ES-I3 (cell line): ENCODE measurements around the gene NCS1.

Experiments
- H3K36me3 ChIP-seq: 2 replicates; pipeline ENCODE4 v1.6.1; 2013; ENCODE audit warnings: mild to moderate bottlenecking, low read length, control low read depth, moderate library complexity; ENCODE audit not compliant: insufficient read depth
- H3K4me1 ChIP-seq: 2 replicates; pipeline ENCODE4 v1.6.1; 2013; ENCODE audit warnings: mild to moderate bottlenecking, control low read depth, low read length; ENCODE audit not compliant: insufficient read depth
- H3K9ac ChIP-seq: 2 replicates; pipeline ENCODE4 v1.6.1; 2013; ENCODE audit warnings: low read depth, mild to moderate bottlenecking, low read length, moderate library complexity
- H3K9me3 ChIP-seq: 2 replicates; pipeline ENCODE4 v1.6.1; 2013; ENCODE audit warnings: mild to moderate bottlenecking, low read length, moderate library complexity; ENCODE audit not compliant: control insufficient read depth, insufficient read depth

NCS1 gene

GRCh38 chr9:130200038-130200849 is 28.0 kb downstream of the NCS1 start:
- no peaks in the 10 kb centered on the region for H3K4me1 ChIP-seq
- H3K9ac ChIP-seq, result no peak overlapping the region
- H3K9me3 ChIP-seq, result no peaks in the 10 kb centered on the region
- no peaks in the 10 kb centered on the region for H3K36me3 ChIP-seq

- Histone ChIP-seq H3K9ac (no peak overlapping the region), H3K4me1 (no peaks in the 10 kb centered on the region), H3K9me3 (no peaks in the 10 kb centered on the region), H3K36me3 (no peaks in the 10 kb centered on the region)
Observed at GRCh38 chr9:130201399-130201873, 29.2 kb downstream of the NCS1 start.

DNA sequence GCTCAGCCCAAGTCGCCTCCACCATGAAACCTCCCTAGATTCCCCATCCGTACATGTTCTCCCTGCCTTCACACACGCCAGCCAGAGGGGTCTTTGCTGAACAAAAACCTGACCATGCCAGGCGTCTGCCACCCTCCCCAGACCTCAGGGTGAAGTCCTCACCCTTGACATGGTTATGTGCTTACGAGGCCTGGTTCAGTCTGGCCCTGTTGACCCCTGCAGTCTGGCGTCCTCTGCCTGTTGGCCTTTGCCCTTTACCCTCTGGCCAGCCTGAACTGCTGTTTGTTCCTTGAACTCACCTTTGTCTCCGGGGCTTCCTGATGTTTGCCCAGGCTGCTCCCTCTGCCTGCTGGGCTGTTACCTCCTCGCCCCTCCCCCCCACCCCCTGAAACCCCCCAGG is 29.8 kb downstream of the NCS1 start:
- Histone ChIP-seq H3K36me3 (no peaks in the 10 kb centered on the region), H3K9ac (no peak overlapping the region), H3K4me1 (no peaks in the 10 kb centered on the region), H3K9me3 (no peaks in the 10 kb centered on the region)

DNA sequence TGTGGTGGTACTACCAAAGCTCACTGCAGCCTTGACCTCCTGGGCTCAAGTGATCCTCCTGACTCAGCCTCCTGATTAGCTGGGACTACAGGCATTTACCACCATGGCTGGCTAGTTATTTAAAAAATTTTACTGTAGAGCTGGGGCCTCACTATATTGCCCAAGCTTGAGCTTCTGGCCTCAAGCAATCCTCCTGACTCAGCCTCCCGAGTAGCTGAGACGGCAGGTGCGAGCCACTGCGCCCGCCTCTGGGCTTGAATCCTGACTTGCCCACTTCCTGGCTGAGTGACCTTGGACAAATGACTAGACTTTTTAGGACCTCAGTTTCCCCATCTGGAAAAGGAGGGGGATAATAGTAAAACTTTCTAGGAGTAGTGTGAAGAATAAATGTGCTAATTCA is 32.1 kb downstream of the NCS1 start:
- Histone ChIP-seq H3K9me3 (no peaks in the 10 kb centered on the region), H3K36me3 (no peaks in the 10 kb centered on the region), H3K4me1 (peaks cover 8% of the 10 kb centered on the region), H3K9ac (no peak overlapping the region)

- no peak overlapping the region for H3K9ac ChIP-seq
- H3K9me3 ChIP-seq, result no peaks in the 10 kb centered on the region
- peaks cover 14% of the 10 kb centered on the region for H3K4me1 ChIP-seq
- H3K36me3 ChIP-seq, result no peaks in the 10 kb centered on the region
Observed at GRCh38 chr9:130204959-130205358, 32.8 kb downstream of the NCS1 start.

GRCh38 chr9:130205912-130206311 is 33.7 kb downstream of the NCS1 start:
- Histone ChIP-seq H3K36me3 (no peaks in the 10 kb centered on the region), H3K9ac (no peak overlapping the region), H3K9me3 (no peaks in the 10 kb centered on the region), H3K4me1 (peaks cover 14% of the 10 kb centered on the region)

DNA sequence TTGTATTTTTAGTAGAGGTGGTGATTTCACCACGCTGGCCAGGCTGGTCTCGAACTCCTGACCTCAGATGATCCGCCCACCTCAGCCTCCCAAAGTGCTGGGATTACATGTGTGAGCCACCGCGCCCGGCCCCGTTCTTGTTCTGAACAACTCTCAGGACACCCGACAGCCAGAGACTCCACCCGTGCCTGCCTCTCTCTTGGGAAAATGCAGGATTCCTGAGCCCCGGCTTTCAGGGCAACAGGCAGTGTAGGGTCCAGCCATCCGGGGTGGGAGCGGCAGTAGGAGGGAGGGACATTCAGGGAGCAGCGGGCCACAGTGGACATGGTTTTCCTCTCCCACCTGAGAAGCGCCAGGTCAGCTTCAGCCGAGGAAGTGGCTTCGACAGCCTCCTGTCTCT is 34.4 kb downstream of the NCS1 start:
- Histone ChIP-seq H3K9ac (no peak overlapping the region), H3K4me1 (peaks cover 14% of the 10 kb centered on the region), H3K36me3 (no peaks in the 10 kb centered on the region)

DNA sequence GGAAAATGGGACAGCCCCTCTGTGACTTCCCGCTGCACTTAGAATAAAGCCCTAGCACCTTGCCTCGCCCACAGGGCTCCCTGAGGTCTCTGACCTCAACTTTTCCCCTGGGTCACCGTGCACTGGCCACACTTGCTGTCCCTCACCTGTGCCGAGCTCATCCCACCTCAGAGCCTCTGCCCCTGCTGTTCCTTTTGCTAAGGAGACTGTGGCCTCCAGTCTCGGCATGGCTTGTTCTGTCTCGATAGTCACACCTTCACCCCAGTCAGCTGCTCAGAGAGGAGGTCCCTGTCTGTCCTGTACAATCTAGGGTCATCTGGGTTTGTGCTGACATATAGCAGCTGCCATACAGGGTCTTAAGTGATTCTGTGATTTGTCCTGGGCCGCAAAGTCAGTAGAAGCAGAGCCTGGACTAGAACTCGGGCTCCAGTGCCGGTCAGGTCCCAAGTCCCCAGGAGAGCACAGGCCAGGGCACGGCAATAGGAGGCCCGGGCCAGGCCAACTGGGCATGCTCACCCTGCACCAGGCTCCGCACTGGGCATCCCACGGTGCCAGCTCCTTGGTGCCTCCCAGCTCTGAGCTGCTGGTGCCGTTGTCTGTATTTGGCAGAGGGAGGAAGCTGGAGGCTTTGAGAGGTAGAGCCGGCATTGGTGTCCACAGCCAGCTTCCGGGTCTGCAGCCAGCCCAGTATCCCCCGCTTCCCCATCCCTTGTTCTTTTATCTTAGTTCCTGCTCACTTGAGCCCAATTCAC is 35.2 kb downstream of the NCS1 start:
- H3K36me3 ChIP-seq, result no peaks in the 10 kb centered on the region
- H3K4me1 ChIP-seq, result peaks cover 14% of the 10 kb centered on the region
- H3K9me3 ChIP-seq, result no peaks in the 10 kb centered on the region
- no peak overlapping the region for H3K9ac ChIP-seq

More for the DNA sequence above, 34.4 kb downstream of the NCS1 start:
- H3K9me3 ChIP-seq, result no peaks in the 10 kb centered on the region

- H3K9ac ChIP-seq, result no peak overlapping the region
- H3K4me1 ChIP-seq, result peaks cover 15% of the 10 kb centered on the region
Observed at GRCh38 chr9:130208600-130209347, 36.6 kb downstream of the NCS1 start.

DNA sequence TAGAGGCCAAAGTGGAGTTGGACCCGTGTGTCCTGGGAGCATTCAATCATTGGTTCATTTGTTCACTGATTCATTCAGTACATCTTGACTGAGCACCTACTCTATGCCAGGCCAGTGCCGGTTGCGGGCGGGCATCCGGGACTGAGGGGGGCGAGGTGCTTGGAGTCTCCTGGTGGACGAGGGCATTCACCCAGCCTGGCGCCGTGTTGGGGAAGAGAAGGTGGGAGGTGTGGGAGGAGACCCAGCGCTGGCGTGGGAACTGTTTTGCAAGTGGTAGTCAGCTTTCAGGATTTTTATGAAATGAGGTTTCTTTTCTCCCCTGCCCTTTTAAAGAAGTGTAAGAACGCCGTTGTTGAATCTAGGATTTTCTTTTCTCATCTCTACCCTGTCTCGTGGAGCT is 37.2 kb downstream of the NCS1 start:
- peaks cover 21% of the 10 kb centered on the region for H3K4me1 ChIP-seq
- no peaks in the 10 kb centered on the region for H3K36me3 ChIP-seq
- H3K9ac ChIP-seq, result no peak overlapping the region
- no peaks in the 10 kb centered on the region for H3K9me3 ChIP-seq

More at GRCh38 chr9:130208600-130209347, 36.6 kb downstream of the NCS1 start:
- H3K9me3 ChIP-seq, result no peaks in the 10 kb centered on the region
- no peaks in the 10 kb centered on the region for H3K36me3 ChIP-seq

- Histone ChIP-seq H3K9ac (no peak overlapping the region), H3K9me3 (no peaks in the 10 kb centered on the region), H3K36me3 (no peaks in the 10 kb centered on the region), H3K4me1 (peaks cover 34% of the 10 kb centered on the region)
Observed at GRCh38 chr9:130211548-130212226, 39.5 kb downstream of the NCS1 start.

DNA sequence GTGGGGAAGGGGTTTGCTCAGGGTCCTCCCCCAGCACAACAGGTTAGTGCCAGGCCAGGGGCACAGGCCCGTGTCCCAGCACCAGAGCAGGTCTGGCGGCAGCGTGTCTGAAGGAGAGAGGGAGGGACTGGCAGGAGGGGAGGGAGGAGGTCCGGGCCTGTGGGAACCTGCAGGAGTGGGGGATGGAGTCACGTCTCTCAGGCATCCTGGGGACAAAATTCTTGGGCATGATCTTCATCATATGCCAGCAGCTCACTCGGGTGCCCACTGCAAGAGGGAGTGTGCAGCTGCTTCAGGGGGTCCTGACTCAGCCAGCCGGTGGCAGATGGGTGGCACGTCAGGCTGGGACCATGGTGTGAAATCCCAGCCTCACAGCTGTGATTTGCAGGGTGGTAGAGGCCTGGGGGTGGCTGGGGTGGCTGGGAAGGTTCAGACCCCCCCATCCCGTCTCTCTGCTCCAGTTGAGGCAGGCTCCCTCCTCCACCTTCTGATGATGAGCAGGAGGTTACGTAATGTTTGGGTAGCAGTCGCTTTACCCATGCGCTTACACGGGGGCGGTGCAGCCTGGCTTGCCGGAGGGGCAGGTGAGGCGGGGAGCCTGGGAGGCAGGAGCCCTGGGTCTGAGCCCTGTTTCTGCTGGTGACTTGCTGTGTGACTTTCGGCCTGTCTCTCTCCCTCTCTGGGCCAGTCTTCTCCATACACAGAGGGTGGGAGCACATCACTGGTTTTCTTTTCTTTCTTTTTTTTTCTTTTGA is 40.5 kb downstream of the NCS1 start:
- Histone ChIP-seq H3K4me1 (peaks cover 34% of the 10 kb centered on the region), H3K9ac (no peak overlapping the region), H3K36me3 (no peaks in the 10 kb centered on the region), H3K9me3 (no peaks in the 10 kb centered on the region)

DNA sequence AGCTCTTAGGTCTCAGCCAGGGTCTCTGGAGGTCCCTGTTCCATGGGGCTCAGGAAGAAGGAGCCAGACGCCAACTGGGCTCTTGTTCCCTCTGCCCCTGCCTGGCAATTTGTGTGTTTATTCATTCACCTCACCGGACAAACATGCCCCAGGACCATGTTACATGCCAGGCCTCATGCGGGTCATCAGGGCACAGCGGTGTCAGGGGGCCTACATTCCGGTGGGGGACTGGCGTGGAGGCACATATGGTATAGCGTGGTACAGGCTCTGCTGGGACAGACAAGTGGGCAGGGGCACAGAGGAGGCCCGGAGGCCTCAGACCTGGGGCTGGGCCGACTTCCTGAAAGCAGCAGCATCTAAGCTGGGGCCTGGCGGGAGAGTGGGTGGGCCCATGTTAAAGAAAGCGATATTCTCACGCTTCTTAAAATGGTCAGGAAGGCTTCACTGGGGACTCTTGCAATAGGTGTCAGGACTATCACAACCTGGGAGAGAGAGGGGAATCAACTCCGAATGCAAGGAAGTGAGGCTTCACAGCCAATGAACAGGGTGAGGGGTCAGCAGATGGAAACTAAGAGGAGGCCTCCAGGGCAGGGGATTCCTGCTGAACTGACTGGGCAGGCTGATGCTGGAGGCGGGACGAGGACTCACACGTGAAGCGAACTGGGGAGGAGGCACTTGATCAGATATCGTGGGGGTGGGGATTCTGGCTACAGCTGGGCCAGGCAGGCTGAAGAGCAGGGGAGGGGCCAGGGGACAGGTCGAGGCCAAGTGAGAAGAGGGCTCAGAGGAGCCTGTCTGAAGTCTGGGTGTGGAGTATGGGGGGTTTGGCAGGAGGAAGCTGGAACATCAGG is 41.9 kb downstream of the NCS1 start:
- peaks cover 29% of the 10 kb centered on the region for H3K4me1 ChIP-seq
- no peak overlapping the region for H3K9ac ChIP-seq
- H3K9me3 ChIP-seq, result no peaks in the 10 kb centered on the region
- no peaks in the 10 kb centered on the region for H3K36me3 ChIP-seq
